SJSA1 (cell line): ENCODE results near the gene USP2. TPM values are rescaled to one million over a fixed set of nuclear protein-coding genes. Genes with fewer than 3 reads are reported as not detected.

ENCODE experiments used
- DNase-seq, 2 experiments: peaks; one replicate each; pipeline ENCODE4 v3.0.0-alpha.2; 2015 to 2020; ENCODE audit warnings: low spot score in 2 of 2, low read depth in 1 of 2
- H3K27ac ChIP-seq: fragments of 250-450 bp; sonication (Bioruptor Pico); 2 replicates; pipeline ENCODE4 v1.5.1; 2020; ENCODE audit warnings: mild to moderate bottlenecking, moderate library complexity
- H3K27me3 ChIP-seq: fragments of 250-450 bp; sonication (Bioruptor Pico); replicated peaks from 2 replicates; pipeline ENCODE4 v1.5.1; 2020; ENCODE audit warnings: mild to moderate bottlenecking, moderate library complexity
- H3K36me3 ChIP-seq: fragments of 250-450 bp; sonication (Bioruptor Pico); 2 replicates; pipeline ENCODE4 v1.5.1; 2020; ENCODE audit warnings: mild to moderate bottlenecking
- H3K4me1 ChIP-seq: fragments of 250-450 bp; sonication (Bioruptor Pico); replicated peaks from 2 replicates; pipeline ENCODE4 v1.6.1; 2021; ENCODE audit warnings: mild to moderate bottlenecking
- H3K4me3 ChIP-seq: fragments of 250-450 bp; sonication (Bioruptor Pico); 2 replicates; pipeline ENCODE4 v1.5.1; 2020; ENCODE audit warnings: mild to moderate bottlenecking
- H3K9me3 ChIP-seq: fragments of 250-450 bp; sonication (Bioruptor Pico); replicated peaks from 2 replicates; pipeline ENCODE4 v1.5.1; 2020; ENCODE audit warnings: mild to moderate bottlenecking
- total RNA-seq: library from RNA; depleted of rRNA; stranded (reverse); fragments of >200 nt; shearing (Covaris generic); gene quantifications from 2 replicates; pipeline ENCODE4 v1.2.3, GENCODE V29; 2014

Gene USP2
- total RNA-seq, 1 experiment from 2014 or later = 0.21 TPM

DNA sequence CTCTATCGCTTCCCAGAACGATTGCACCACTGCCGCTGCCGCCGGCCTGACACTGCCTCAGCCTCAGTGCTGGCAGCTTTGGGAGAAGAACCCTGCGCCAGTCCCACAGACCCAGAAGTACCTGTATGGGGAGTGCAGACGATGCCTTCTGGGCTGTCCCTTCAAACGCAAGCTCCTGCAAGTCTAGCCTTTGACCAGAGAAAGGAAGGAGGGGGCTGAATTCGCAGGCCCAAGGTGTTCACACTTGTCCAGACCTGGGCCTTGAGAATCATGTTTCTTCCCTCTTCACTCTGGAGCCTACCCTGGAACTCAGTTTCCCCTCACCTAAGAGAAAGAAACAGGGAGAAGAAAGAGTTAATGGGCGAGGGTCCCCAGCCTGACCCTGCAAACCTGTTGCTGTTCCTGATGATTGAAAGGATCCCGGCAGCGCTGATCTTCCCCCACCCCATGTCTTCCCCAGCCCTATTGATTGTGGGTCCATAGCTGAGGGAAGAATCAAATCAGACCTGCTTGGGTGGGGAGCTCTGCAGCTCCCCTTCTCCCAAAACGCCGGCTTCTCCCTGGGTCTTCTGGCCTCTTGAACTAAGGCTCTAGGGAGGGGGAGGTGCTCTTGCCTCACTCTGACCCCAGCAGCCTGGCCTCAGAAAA lies 63.8 kb downstream of the USP2 start:
- no peaks in the 10 kb centered on the region for H3K9me3 ChIP-seq
- no peak for DNase-seq
- H3K27ac ChIP-seq = no peak overlapping the region
- H3K4me3 ChIP-seq = peak overlapping the region; percentile 59; the same call in 1 of the 2 replicates
- H3K27me3 ChIP-seq = no peaks in the 10 kb centered on the region
- H3K4me1 ChIP-seq = peaks cover 53% of the 10 kb centered on the region
- H3K36me3 ChIP-seq = peaks cover 5% of the 10 kb centered on the region; the same call in 1 of the 2 replicates

DNA sequence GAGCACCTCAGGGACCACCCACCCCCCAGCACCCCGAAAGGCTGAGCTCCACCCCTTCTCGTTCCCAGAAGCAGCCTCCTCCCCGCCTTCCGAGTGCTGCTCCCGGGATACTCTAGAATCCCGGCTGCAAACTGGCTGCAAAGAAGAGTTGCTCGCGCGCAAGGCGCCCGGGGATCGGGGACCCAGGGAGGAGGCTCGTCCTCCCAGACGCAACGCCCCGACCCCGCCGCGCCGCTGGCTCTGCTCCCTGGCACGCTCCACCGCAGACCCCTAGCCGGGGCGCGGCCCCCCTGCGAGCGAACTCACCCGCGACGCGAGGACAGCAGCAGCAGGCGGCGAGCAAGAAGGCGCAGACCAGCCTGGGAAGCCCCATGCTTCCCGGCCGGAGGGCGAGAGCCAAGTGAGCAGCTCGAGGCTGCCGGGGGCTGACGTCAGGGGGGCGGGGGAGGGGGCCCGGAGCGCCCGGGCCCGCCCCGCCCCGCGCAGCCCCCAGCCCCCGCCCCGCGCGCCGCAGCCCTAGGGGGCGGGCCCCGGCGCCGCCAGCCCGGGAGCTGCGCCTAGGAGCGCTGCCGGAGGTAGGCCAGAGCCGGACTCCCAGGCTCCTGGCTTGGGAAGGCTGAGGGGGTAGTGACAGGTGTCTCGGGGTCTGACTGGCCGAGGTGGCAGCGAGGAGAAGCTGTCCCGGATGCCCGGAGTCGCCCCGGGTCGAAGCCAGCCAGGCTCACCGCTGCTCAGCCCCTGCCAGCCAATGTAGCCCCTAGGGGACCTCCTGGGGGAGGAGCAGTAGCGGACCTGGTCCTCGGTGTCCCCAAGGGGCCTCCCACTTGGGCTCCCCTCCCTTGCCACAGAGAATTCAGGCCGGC lies 64.5 kb downstream of the USP2 start, which contains the start of gene MCAM:
MCAM (minus strand) TSS at position 402 of the 863 bp plus-strand sequence; CDS start at position 373, 29 bp downstream.
- DNase-seq = peak in 1 of 2 experiments; percentile 28
- Histone ChIP-seq H3K4me1 (peaks cover 53% of the 10 kb centered on the region), H3K36me3 (peaks cover 10% of the 10 kb centered on the region; the same call in 1 of the 2 replicates), H3K9me3 (no peaks in the 10 kb centered on the region), H3K27me3 (no peaks in the 10 kb centered on the region), H3K27ac (peak within 1 kb of the TSS; percentile 29; the same call in 1 of the 2 replicates), H3K4me3 (peak within 1 kb of the TSS; percentile 59)

- DNase-seq = peak in 1 of 2 experiments; percentile 26
- H3K4me3 ChIP-seq = peak overlapping the region; percentile 59
- no peaks in the 10 kb centered on the region for H3K9me3 ChIP-seq
- H3K27me3 ChIP-seq = no peaks in the 10 kb centered on the region
- H3K27ac ChIP-seq = peak overlapping the region; percentile 29
- H3K36me3 ChIP-seq = peaks cover 10% of the 10 kb centered on the region; the same call in 1 of the 2 replicates
- H3K4me1 ChIP-seq = peaks cover 46% of the 10 kb centered on the region
Measured at GRCh38 chr11:119316016-119316728, 65.3 kb downstream of the USP2 start.

DNA sequence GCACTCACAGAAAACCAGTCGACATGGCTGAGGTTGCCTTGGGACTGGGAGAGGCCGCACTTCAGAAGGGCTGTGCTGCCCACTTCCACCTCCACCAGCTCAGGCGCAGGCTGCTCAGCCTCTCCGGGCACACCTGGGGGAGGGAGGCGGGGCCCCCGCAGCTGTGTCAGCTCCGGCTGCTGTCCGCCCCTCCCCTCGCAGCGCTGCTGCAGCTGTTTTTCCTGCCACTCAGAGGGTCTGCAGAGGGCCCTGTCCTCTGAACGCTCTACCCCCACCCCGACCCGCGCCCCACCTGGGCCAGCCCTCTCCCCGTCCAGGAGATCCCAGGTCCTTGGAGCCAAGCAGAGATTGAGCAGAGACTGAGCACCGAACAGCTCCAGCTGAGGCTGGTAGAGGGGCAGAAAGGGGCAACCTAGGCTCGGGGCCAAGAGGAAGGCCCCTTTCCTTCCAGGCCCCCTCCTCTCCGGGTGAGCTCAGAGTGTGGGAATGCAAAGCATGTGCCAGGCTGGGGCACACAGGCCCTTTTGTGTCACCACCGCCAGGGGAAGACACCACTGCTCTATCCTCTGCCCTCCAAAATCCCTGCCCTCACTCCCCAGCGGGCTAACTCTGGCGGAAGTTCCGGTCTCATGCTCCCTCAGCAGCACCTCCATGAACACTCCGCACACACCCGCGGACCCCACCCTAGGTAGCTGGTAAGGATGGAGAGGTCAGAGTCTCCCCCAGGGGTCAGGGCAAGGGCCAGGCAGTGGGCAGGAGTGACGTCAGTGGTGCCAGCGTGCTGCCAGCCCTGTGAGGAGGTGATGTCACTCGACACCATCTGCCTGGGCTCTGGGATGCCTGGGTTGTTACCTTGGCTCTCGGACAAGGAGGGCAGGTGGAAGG lies 66.1 kb downstream of the USP2 start:
- DNase-seq = peak; percentile 52 to 63
- Histone ChIP-seq H3K36me3 (peaks cover 10% of the 10 kb centered on the region; the same call in 1 of the 2 replicates), H3K4me1 (peaks cover 38% of the 10 kb centered on the region), H3K27ac (peak overlapping the region; percentile 29), H3K4me3 (peak overlapping the region; percentile 59), H3K27me3 (no peaks in the 10 kb centered on the region), H3K9me3 (no peaks in the 10 kb centered on the region)

DNA sequence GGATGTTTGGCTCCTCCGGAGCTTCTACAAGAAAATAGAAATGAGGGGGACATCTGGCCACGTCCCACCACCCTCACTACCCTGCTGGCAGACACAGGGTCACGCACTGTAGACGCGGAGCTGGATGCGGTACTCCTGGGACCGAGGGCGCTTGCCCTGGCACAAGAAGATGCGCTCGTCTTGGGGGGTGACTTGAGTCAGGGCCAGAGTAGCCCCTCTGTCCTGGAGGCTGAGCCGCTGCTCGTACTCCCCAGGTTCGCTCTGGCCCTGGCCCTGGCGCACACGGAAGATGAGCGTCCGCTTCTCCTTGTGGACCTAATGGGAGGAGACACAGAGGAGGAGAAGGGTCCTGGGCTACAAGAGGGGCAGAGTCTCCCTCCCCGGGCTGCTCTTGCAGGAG lies 66.8 kb downstream of the USP2 start:
- H3K27ac ChIP-seq = no peak overlapping the region
- H3K27me3 ChIP-seq = no peaks in the 10 kb centered on the region
- H3K4me1 ChIP-seq = peaks cover 37% of the 10 kb centered on the region
- H3K4me3 ChIP-seq = no peak overlapping the region
- no peaks in the 10 kb centered on the region for H3K9me3 ChIP-seq
- peaks cover 10% of the 10 kb centered on the region; the same call in 1 of the 2 replicates for H3K36me3 ChIP-seq
- no peak for DNase-seq

- H3K27ac ChIP-seq = no peak overlapping the region
- DNase-seq = no peak
- H3K36me3 ChIP-seq = peaks cover 10% of the 10 kb centered on the region; the same call in 1 of the 2 replicates
- no peak overlapping the region for H3K4me3 ChIP-seq
- H3K4me1 ChIP-seq = peaks cover 9% of the 10 kb centered on the region
- H3K9me3 ChIP-seq = no peaks in the 10 kb centered on the region
- H3K27me3 ChIP-seq = no peaks in the 10 kb centered on the region
Measured at GRCh38 chr11:119310682-119311052, 70.8 kb downstream of the USP2 start.

DNA sequence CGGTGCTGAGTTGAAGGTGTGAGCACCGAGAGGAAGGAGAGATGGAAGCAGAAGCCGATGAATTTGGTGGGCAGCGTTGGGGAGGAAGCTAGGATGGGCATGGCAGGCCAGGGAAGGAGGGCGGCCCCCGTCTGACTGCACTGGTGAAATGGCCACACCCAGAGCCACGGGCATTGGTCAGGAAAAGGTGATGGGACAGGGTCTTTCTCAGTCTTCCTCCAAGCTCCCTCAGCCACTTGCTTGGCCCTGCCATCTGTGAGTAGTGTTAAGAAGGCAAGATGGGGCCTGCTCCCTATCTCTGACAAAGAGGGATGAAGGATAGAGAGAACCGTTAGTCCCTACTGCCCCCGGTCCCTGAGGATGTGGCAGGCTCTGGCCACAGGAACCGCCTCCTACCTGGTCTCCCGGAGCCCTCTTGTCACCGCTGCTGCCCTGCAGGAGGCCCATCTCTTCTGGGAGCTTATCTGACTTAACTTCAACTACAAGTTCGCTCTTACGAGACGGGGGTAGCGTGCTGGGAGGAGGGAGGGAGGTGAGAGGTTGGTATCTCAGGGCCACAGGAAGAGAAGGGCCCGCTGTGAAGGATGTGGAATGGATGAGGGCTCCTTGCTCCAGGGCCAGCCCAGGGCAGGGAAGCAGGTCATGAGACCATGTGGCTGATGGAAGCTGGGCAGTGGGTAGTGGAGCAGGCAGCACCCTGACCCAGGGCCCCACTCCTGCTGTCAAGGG lies 71.4 kb downstream of the USP2 start:
- no peaks in the 10 kb centered on the region for H3K27me3 ChIP-seq
- no peaks in the 10 kb centered on the region for H3K9me3 ChIP-seq
- peaks cover 9% of the 10 kb centered on the region; the same call in 1 of the 2 replicates for H3K36me3 ChIP-seq
- H3K27ac ChIP-seq = no peak overlapping the region
- peaks cover 4% of the 10 kb centered on the region for H3K4me1 ChIP-seq
- no peak for DNase-seq
- H3K4me3 ChIP-seq = no peak overlapping the region

DNA sequence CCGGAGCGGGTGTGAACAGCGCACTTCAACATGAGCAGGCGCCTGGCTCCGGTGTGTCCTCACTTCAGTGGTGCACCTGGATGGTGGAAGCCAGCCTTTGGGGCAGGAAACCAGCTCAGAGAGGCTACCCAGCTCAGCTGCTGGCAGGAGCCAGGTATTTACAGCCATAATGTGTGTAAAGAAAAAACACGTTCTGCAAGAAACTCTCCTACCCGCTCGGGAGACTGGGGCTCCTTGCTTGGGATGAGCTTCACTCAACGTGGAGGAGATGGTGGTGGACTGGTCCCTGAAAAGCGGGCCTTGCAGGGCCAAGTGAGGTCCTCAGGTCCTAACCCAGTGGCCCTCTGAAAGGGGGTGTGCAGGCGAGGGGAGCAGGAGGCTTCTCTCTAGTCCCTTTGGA lies 72.1 kb downstream of the USP2 start:
- no peak overlapping the region for H3K27ac ChIP-seq
- H3K4me1 ChIP-seq = no peaks in the 10 kb centered on the region
- H3K36me3 ChIP-seq = peaks cover 6% of the 10 kb centered on the region; the same call in 1 of the 2 replicates
- no peaks in the 10 kb centered on the region for H3K9me3 ChIP-seq
- H3K27me3 ChIP-seq = no peaks in the 10 kb centered on the region
- no peak for DNase-seq
- no peak overlapping the region for H3K4me3 ChIP-seq

- Histone ChIP-seq H3K9me3 (no peaks in the 10 kb centered on the region), H3K27ac (no peak overlapping the region), H3K4me1 (no peaks in the 10 kb centered on the region), H3K36me3 (peaks cover 13% of the 10 kb centered on the region), H3K4me3 (no peak overlapping the region), H3K27me3 (no peaks in the 10 kb centered on the region)
- DNase-seq = no peak
Measured at GRCh38 chr11:119307974-119308373, 73.5 kb downstream of the USP2 start.

DNA sequence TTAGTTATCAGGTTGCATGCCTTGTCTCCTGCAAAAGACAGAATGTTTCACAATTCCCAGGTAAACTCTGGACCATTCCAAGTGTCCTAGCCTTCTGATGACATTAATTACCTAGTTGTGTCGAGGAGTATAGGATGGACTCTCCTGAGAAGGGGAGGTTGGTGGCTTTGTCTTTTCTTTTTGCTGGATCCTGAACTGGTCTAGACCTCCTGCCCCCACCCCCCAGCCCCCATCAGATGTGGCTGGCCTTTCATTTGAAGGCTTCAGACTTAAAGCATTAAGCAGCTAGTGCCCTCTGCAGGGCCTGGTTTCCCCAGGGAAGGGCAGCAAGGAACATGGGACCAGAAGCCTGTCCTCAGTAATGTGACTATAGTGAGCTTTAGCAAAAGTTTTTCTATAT lies 74.3 kb downstream of the USP2 start:
- no peak for DNase-seq
- H3K27ac ChIP-seq = no peak overlapping the region
- H3K9me3 ChIP-seq = no peaks in the 10 kb centered on the region
- H3K4me3 ChIP-seq = no peak overlapping the region
- no peaks in the 10 kb centered on the region for H3K27me3 ChIP-seq
- peaks cover 9% of the 10 kb centered on the region for H3K36me3 ChIP-seq
- no peaks in the 10 kb centered on the region for H3K4me1 ChIP-seq

DNA sequence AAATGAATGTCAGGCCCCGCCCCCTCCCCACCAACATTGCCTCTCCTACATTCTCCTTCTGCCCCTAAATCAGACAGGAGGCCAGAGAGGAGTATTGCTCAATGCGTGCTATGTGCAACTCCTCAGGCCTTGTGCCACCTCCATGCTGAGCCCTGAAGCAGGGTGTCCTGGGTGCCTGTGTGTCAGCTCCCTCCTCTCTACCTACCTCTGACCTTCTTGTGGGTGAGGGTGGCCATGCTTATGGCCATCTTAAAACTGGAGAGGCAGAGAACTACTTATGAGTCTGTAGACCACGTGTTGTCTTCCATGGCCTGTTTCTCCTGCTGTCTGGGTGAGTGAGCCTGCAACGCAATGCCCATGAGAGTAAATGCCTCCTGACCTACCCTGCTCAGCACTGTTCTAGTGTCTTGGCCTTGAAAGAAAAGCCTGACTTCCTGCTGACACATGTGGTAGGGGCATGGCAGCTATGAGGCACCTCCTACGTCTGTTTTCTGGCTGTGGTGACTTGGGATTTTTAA lies 75.1 kb downstream of the USP2 start:
- no peaks in the 10 kb centered on the region for H3K4me1 ChIP-seq
- no peaks in the 10 kb centered on the region for H3K27me3 ChIP-seq
- no peak overlapping the region for H3K27ac ChIP-seq
- no peak for DNase-seq
- peaks cover 8% of the 10 kb centered on the region for H3K36me3 ChIP-seq
- no peaks in the 10 kb centered on the region for H3K9me3 ChIP-seq
- H3K4me3 ChIP-seq = no peak overlapping the region
